Measurements from ENCODE around the gene TOMM40. TPM values are rescaled to one million over a fixed set of nuclear protein-coding genes. Genes with fewer than 3 reads are reported as not detected.
A peak's percentile ranks its signal among the peaks of the same experiment; 100 is the strongest.
"Not testable (repeated sequence)": the region's sequence is repeated elsewhere in the genome, so short reads cannot be mapped to it uniquely, and the experiment has no call there.

Gene TOMM40
- total RNA-seq, 1 donor from 2014 or later: 71.4 TPM

DNA sequence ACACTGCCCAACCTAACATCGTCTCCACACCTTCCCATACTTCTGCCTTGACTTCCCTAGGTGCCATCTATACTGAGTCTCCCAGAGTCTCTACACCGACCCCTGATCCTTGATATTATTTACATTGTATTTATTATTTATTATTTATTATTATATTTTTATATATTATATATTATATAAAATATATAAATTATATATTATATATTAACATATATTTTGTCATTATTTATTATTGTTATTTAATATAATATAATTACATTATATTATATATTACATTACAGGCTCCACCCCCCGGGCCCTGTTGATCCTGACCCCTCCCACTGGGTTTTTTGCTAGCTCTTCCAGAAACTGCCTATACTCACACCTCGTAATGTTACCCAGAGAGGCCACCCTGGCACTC lies 18.4 kb upstream of the TOMM40 start:
- ATAC-seq: no peak

DNA sequence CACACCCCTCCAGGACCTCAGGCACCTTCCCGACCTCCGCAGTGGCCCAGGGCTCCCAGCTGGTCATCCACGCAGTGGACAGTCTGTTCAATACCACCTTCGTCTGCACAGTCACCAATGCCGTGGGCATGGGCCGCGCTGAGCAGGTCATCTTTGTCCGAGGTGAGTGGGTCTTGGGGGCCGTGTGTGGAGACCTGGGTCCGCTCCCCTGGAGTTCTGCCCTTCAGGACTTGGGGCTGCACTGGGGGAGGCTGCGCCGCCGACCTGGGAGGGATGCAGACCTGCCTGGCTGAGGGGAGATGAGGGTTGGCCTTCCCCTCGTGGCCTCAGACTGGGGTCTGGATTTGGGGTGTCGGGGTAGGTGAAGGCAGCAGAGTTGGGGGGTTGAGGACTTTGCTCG lies 16.7 kb upstream of the TOMM40 start:
- no peak for ATAC-seq

GRCh38 chr19:44875666-44876451 lies 15.2 kb upstream of the TOMM40 start:
- ATAC-seq: peak; percentile 92

- no peak for ATAC-seq
Observed at GRCh38 chr19:44876930-44877535, 14.0 kb upstream of the TOMM40 start.

DNA sequence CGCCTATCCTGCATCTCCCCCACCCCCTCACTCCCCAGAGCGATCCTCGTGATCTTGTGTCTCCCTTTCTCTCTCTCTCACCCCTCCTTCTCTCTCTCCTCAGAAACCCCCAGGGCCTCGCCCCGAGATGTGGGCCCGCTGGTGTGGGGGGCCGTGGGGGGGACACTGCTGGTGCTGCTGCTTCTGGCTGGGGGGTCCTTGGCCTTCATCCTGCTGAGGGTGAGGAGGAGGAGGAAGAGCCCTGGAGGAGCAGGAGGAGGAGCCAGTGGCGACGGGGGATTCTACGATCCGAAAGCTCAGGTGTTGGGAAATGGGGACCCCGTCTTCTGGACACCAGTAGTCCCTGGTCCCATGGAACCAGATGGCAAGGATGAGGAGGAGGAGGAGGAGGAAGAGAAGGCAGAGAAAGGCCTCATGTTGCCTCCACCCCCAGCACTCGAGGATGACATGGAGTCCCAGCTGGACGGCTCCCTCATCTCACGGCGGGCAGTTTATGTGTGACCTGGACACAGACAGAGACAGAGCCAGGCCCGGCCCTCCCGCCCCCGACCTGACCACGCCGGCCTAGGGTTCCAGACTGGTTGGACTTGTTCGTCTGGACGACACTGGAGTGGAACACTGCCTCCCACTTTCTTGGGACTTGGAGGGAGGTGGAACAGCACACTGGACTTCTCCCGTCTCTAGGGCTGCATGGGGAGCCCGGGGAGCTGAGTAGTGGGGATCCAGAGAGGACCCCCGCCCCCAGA lies 12.8 kb upstream of the TOMM40 start:
- ATAC-seq: peak; percentile 26

DNA sequence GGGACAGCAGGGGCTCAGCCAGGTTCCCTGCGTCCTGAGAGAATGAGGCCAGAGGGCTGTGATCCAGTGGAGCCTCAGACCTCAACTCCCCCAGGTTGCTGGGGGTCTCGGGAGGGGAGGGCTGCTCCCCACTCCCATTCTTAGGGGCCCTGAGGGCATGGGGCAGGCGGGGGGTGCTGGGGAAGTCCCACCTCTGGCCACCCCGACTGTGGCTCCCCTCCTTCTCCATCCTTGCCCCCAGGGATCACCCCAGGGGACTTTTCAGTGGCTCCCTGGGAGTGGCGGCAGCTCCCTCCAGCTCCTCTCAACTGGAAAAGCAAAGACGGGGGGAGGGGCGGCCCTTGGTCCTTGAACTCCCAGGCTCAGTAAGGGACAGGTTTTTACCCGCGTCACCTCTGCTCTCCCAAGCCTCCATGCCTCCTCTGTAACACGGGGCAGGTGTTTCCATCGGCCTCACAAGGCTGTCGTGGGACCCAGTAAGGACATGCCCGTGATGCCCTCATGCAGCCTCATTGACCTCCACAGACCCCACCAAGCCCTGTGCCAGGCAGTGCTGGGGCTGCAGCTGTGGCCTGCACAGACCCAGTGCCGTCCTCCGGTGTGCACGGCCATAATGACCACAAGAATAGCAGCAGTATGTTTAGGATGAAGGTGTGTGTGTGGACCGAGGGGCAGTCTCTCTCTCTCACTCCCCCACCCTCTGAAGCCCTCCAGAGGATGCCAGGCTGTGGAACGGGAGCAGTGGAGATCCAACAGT lies 11.6 kb upstream of the TOMM40 start:
- ATAC-seq: no peak

DNA sequence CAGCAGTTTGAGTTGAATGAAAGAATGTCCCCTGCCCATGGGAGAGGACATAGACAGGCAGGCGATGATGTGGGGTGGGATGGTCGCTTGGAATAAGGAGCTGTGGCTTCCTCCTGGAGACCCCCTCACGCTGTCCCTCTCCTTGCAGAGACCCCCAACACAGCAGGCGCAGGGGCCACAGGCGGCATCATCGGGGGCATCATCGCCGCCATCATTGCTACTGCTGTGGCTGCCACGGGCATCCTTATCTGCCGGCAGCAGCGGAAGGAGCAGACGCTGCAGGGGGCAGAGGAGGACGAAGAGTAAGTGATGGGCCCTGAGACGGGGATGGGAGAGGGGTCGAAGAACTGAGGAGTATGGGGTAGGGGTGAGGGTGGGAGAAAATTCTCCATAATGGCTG lies 9.0 kb upstream of the TOMM40 start:
- no peak for ATAC-seq

DNA sequence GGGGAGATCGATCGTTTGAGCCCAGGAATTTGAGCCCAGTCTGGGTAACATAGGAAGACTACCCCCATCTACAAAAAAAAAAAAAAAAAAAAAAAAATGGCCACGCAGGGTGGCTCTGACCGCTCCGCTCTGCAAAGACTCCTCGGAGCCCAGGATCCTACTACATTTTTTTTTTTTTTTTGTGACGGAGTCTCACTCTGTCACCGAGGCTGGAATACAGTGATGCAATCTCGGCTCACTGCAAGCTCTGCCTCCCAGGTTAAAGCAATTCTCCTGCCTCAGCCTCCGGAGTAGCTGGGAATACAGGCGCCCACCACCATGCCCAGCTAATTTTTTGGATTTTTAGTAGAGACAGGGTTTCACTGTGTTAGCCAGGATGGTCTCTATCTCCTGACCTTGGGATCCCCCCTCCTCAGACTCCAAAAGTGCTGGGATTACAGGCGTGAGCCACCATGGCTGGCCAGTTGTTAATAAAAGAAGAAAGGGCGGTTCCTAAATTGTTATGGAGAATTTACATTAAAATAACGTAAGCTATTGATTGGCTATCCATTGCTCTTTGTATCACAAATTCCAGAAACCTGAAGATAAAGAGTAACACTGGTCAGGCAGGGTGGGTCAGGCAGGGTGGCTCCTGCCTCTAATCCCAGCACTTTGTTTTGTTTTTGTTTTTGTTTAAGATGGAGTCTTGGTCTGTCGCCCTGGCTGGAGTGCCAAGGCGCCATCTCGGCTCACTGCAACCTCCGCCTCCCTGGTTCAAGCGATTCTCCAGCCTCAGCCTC lies 8.2 kb upstream of the TOMM40 start:
- ATAC-seq: not testable (repeated sequence)

GRCh38 chr19:44883922-44884321 lies 7.1 kb upstream of the TOMM40 start:
- no peak for ATAC-seq

- ATAC-seq: no peak
Observed at GRCh38 chr19:44884566-44884965, 6.5 kb upstream of the TOMM40 start.

DNA sequence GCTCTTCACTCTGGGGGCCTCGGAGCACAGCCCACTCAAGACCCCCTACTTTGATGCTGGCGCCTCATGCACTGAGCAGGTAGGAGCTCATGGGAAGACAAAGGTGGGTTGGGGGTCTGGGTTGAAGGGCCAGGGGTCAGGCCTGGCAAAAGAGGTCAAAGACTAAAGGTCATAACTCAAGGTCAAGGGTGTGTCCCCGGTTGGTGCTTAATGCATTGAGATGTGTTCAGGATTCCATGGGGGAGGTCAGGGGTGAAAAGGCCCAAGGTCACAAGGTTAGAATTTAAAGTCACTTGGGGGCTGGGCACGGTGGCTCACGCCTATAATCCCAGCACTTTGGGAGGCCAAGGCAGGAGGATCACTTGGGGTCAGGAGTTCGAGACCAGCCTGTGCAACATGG lies 4.9 kb upstream of the TOMM40 start:
- ATAC-seq: no peak

GRCh38 chr19:44887648-44888047 lies 3.4 kb upstream of the TOMM40 start:
- no peak for ATAC-seq

DNA sequence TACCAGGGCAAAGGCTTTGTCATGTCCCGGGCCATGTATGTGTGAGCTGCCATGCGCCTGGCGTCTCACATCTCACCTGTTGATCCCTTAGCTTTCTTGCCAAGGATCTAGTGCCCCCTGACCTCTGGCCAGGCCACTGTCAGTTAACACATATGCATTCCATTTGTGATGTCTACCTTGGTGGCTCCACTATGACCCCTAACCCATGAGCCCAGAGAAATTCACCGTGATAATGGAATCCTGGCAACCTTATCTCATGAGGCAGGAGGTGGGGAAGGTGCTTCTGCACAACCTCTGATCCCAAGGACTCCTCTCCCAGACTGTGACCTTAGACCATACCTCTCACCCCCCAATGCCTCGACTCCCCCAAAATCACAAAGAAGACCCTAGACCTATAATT lies 2.7 kb upstream of the TOMM40 start:
- ATAC-seq: not testable (repeated sequence)

GRCh38 chr19:44889830-44890365 lies 1.2 kb upstream of the TOMM40 start:
- ATAC-seq: no peak

- peak; percentile 91 for ATAC-seq
Observed at GRCh38 chr19:44890366-44891015, 563 bp upstream of the TOMM40 start.

GRCh38 chr19:44892932-44893331 lies 1.9 kb downstream of the TOMM40 start:
- ATAC-seq: no peak

GRCh38 chr19:44893332-44894051 lies 2.4 kb downstream of the TOMM40 start:
- ATAC-seq: no peak

DNA sequence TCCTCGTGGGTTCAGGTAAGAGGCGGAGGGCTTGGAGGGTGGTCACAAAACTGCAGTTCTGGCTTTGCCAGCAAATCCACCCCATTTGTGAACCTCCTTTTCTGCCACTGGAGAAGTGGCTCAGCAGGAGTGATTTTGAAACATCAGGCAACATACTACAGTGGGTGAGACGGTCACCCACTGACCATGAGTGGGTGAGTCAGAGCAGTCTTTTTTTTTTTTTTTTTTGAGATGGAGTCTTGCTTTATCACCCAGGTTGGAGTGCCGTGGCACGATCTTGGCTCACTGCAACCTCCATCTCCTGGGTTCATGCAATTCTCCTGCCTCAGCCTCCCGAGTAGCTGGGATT lies 3.0 kb downstream of the TOMM40 start:
- ATAC-seq: no peak

DNA sequence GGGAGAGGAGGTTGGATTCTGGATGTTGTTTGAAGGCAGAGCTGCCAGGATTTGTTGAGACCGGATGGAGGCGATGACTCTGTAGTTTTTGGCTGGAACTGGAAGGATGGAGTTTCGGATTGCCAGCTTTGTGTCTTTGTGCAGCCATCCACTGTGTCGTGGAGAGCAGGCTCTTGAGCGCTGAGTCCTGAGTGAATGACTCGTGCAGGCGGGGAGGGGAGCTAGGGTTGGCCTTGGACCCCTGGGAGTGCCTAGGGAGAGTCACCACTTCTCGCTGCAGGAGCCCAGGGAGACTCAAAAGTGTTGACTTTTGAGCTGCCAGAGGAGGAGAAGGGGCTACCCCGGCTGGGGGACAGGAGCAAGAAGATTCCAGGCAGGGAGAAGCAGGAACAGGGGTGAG lies 3.9 kb downstream of the TOMM40 start:
- no peak for ATAC-seq

DNA sequence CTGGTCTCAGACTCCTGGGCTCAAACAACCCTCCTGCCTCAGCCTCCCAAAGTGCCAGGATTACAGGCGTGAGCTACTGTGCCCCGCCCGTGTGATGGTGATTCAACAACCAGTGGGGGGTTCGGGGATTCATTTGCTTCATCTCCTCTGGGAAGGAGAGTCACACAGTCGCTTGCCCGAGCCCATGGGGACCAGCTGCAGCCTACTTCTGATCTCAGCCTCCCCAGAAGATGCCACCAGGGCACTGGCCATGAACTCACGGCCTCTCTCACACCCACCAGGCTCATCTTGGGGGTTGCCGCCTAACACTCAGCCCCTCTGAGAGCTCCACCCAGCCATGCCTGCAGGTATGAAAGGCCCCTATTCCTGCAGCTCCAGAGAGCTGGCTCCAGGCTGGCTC lies 6.8 kb downstream of the TOMM40 start:
- ATAC-seq: no peak

Data from esophagus mucosa (tissue), 1 donor.